BLaER1 (cell line): ENCODE measurements around the gene RAF1.
"Not testable (repeated sequence)": the region's sequence is repeated elsewhere in the genome, so short reads cannot be mapped to it uniquely, and the experiment has no call there.

Experiments used
- H3K27ac ChIP-seq: shearing (Covaris generic); formaldehyde crosslinking; 2 replicates; pipeline ENCODE4 v1.8.1; 2022
- H3K27me3 ChIP-seq: shearing (Covaris generic); formaldehyde crosslinking; 2 replicates; pipeline ENCODE4 v1.8.1; 2022
- H3K36me3 ChIP-seq: shearing (Covaris generic); formaldehyde crosslinking; 2 replicates; pipeline ENCODE4 v1.8.1; 2022
- H3K4me1 ChIP-seq: shearing (Covaris generic); formaldehyde crosslinking; 2 replicates; pipeline ENCODE4 v1.8.1; 2022
- H3K4me2 ChIP-seq: shearing (Covaris generic); formaldehyde crosslinking; 2 replicates; pipeline ENCODE4 v1.8.1; 2022
- H3K4me3 ChIP-seq: shearing (Covaris generic); formaldehyde crosslinking; 2 replicates; pipeline ENCODE4 v1.8.1; 2022
- H3K9ac ChIP-seq: shearing (Covaris generic); formaldehyde crosslinking; 2 replicates; pipeline ENCODE4 v1.8.1; 2022
- H3K9me3 ChIP-seq: shearing (Covaris generic); formaldehyde crosslinking; 2 replicates; pipeline ENCODE4 v1.8.1; 2022
- H4K20me1 ChIP-seq: shearing (Covaris generic); formaldehyde crosslinking; 2 replicates; pipeline ENCODE4 v1.8.1; 2022
- Cebpa-rat ChIP-seq: shearing (Covaris generic); IDR thresholded peaks from 2 replicates; pipeline ENCODE4 v1.8.1; 2022

Gene RAF1

GRCh38 chr3:12677616-12678015, 13.7 kb upstream of the RAF1 start:
- H3K36me3 ChIP-seq, result no peaks in the 10 kb centered on the region
- H3K4me3 ChIP-seq, result no peak overlapping the region
- no peak overlapping the region for H3K9ac ChIP-seq
- peaks cover 11% of the 10 kb centered on the region; the same call in 1 of the 2 replicates for H3K4me1 ChIP-seq
- peaks cover 11% of the 10 kb centered on the region for H3K9me3 ChIP-seq
- H3K27ac ChIP-seq, result no peak overlapping the region
- no peaks in the 10 kb centered on the region for H4K20me1 ChIP-seq
- no peak overlapping the region for H3K4me2 ChIP-seq
- no peaks in the 10 kb centered on the region for H3K27me3 ChIP-seq
- no peak for TF ChIP-seq Cebpa-rat

GRCh38 chr3:12675115-12675810, 11.3 kb upstream of the RAF1 start:
- Histone ChIP-seq H3K27ac (no peak overlapping the region), H3K4me2 (no peak overlapping the region), H3K4me1 (no peaks in the 10 kb centered on the region), H3K9ac (no peak overlapping the region), H3K4me3 (no peak overlapping the region), H3K9me3 (peaks cover 11% of the 10 kb centered on the region), H3K36me3 (no peaks in the 10 kb centered on the region), H4K20me1 (no peaks in the 10 kb centered on the region), H3K27me3 (no peaks in the 10 kb centered on the region)
- TF ChIP-seq Cebpa-rat, result no peak

GRCh38 chr3:12673956-12674736, 10.2 kb upstream of the RAF1 start:
- H3K27ac ChIP-seq, result not testable (repeated sequence)

GRCh38 chr3:12671120-12671450, 7.2 kb upstream of the RAF1 start:
- H3K4me1 ChIP-seq, result no peaks in the 10 kb centered on the region
- no peaks in the 10 kb centered on the region for H4K20me1 ChIP-seq
- no peak overlapping the region for H3K4me3 ChIP-seq
- H3K9ac ChIP-seq, result no peak overlapping the region
- peaks cover 11% of the 10 kb centered on the region for H3K9me3 ChIP-seq
- no peaks in the 10 kb centered on the region for H3K36me3 ChIP-seq
- H3K27me3 ChIP-seq, result no peaks in the 10 kb centered on the region
- no peak overlapping the region for H3K27ac ChIP-seq
- no peak overlapping the region for H3K4me2 ChIP-seq
- TF ChIP-seq Cebpa-rat, result no peak

More at GRCh38 chr3:12673956-12674736, 10.2 kb upstream of the RAF1 start:
- H4K20me1 ChIP-seq, H3K4me1 ChIP-seq, H3K9ac ChIP-seq, H3K4me2 ChIP-seq, H3K4me3 ChIP-seq, H3K36me3 ChIP-seq, H3K27me3 ChIP-seq: not testable (repeated sequence)
- H3K9me3 ChIP-seq, result peaks cover 11% of the 10 kb centered on the region

GRCh38 chr3:12670365-12671119, 6.6 kb upstream of the RAF1 start:
- no peak for TF ChIP-seq Cebpa-rat
- Histone ChIP-seq H4K20me1 (no peaks in the 10 kb centered on the region), H3K4me3 (no peak overlapping the region), H3K4me2 (no peak overlapping the region), H3K36me3 (no peaks in the 10 kb centered on the region), H3K27me3 (no peaks in the 10 kb centered on the region), H3K27ac (no peak overlapping the region), H3K9ac (no peak overlapping the region), H3K9me3 (peaks cover 9% of the 10 kb centered on the region), H3K4me1 (no peaks in the 10 kb centered on the region)

- peaks cover 26% of the 10 kb centered on the region for H3K4me1 ChIP-seq
- H3K36me3 ChIP-seq, result no peaks in the 10 kb centered on the region
- TF ChIP-seq Cebpa-rat, result no peak
- H3K9me3 ChIP-seq, result no peaks in the 10 kb centered on the region
- H3K4me2 ChIP-seq, result peak overlapping the region; percentile 91
- H3K27ac ChIP-seq, result peak overlapping the region; percentile 98
- H4K20me1 ChIP-seq, result peaks cover 48% of the 10 kb centered on the region
- H3K27me3 ChIP-seq, result no peaks in the 10 kb centered on the region
- peak overlapping the region; percentile 98 for H3K9ac ChIP-seq
- H3K4me3 ChIP-seq, result peak overlapping the region; percentile 88
Measured at GRCh38 chr3:12663401-12663935, 449 bp downstream of the RAF1 start.

GRCh38 chr3:12662593-12663400, 1.1 kb downstream of the RAF1 start:
- TF ChIP-seq Cebpa-rat, result no peak
- H3K36me3 ChIP-seq, result no peaks in the 10 kb centered on the region
- no peaks in the 10 kb centered on the region for H3K9me3 ChIP-seq
- H3K27me3 ChIP-seq, result no peaks in the 10 kb centered on the region
- peak overlapping the region; percentile 88 for H3K4me3 ChIP-seq
- H3K27ac ChIP-seq, result peak overlapping the region; percentile 98
- H4K20me1 ChIP-seq, result peaks cover 55% of the 10 kb centered on the region
- peak overlapping the region; percentile 98 for H3K9ac ChIP-seq
- H3K4me2 ChIP-seq, result peak overlapping the region; percentile 91
- peaks cover 26% of the 10 kb centered on the region for H3K4me1 ChIP-seq

GRCh38 chr3:12661926-12662592, 1.9 kb downstream of the RAF1 start:
- no peaks in the 10 kb centered on the region for H3K27me3 ChIP-seq
- peaks cover 5% of the 10 kb centered on the region; the same call in 1 of the 2 replicates for H3K36me3 ChIP-seq
- H3K9ac ChIP-seq, result peak overlapping the region; percentile 98
- H3K4me3 ChIP-seq, result peak overlapping the region; percentile 88
- peak overlapping the region; percentile 91 for H3K4me2 ChIP-seq
- H3K9me3 ChIP-seq, result no peaks in the 10 kb centered on the region
- peak overlapping the region; percentile 98 for H3K27ac ChIP-seq
- H3K4me1 ChIP-seq, result peaks cover 26% of the 10 kb centered on the region
- H4K20me1 ChIP-seq, result peaks cover 62% of the 10 kb centered on the region
- TF ChIP-seq Cebpa-rat, result no peak

GRCh38 chr3:12661375-12661774, 2.5 kb downstream of the RAF1 start:
- peaks cover 11% of the 10 kb centered on the region for H3K36me3 ChIP-seq
- H3K4me2 ChIP-seq, result peak overlapping the region; percentile 91
- not testable (repeated sequence) for H3K27me3 ChIP-seq, H3K9me3 ChIP-seq
- peak overlapping the region; percentile 98 for H3K9ac ChIP-seq
- peak overlapping the region; percentile 88 for H3K4me3 ChIP-seq
- H4K20me1 ChIP-seq, result peaks cover 69% of the 10 kb centered on the region
- H3K4me1 ChIP-seq, result peaks cover 26% of the 10 kb centered on the region
- peak overlapping the region; percentile 53 for H3K27ac ChIP-seq
